HUES48 (cell line): ENCODE measurements around the gene SCARF1.
A peak's percentile ranks its signal among the peaks of the same experiment; 100 is the strongest.
"Not testable (repeated sequence)": the region's sequence is repeated elsewhere in the genome, so short reads cannot be mapped to it uniquely, and the experiment has no call there.

ENCODE experiments used
- H3K27ac ChIP-seq: one replicate; pipeline ENCODE4 v1.7.0; 2013; ENCODE audit warnings: low read depth, low read length, inconsistent platforms
- H3K27me3 ChIP-seq: 2 replicates; pipeline ENCODE4 v1.6.1; 2013; ENCODE audit warnings: mild to moderate bottlenecking, low read length; ENCODE audit not compliant: control insufficient read depth, insufficient read depth
- H3K36me3 ChIP-seq: 2 replicates; pipeline ENCODE4 v1.6.1; 2013; ENCODE audit warnings: low read length; ENCODE audit not compliant: control insufficient read depth, insufficient read depth
- H3K4me1 ChIP-seq: 2 replicates; pipeline ENCODE4 v1.6.1; 2013; ENCODE audit warnings: mild to moderate bottlenecking, low read length; ENCODE audit not compliant: control insufficient read depth, insufficient read depth
- H3K4me3 ChIP-seq: 2 replicates; pipeline ENCODE4 v1.5.1; 2013; ENCODE audit warnings: mild to moderate bottlenecking, low read depth, low read length
- H3K9ac ChIP-seq: 2 replicates; pipeline ENCODE4 v1.6.1; 2013; ENCODE audit warnings: mild to moderate bottlenecking, low read depth, low read length, moderate library complexity
- H3K9me3 ChIP-seq: 2 replicates; pipeline ENCODE4 v1.6.1; 2013; ENCODE audit warnings: low read length; ENCODE audit not compliant: control insufficient read depth, insufficient read depth

The SCARF1 gene

GRCh38 chr17:1661045-1661444 is 15.5 kb upstream of the SCARF1 start:
- no peak overlapping the region for H3K4me3 ChIP-seq
- H3K27ac ChIP-seq = no peak overlapping the region
- no peaks in the 10 kb centered on the region for H3K9me3 ChIP-seq
- no peaks in the 10 kb centered on the region for H3K4me1 ChIP-seq
- no peak overlapping the region for H3K9ac ChIP-seq
- H3K27me3 ChIP-seq = no peaks in the 10 kb centered on the region
- peaks cover 93% of the 10 kb centered on the region for H3K36me3 ChIP-seq

GRCh38 chr17:1658100-1658499 is 12.6 kb upstream of the SCARF1 start:
- Histone ChIP-seq H3K36me3 (peaks cover 91% of the 10 kb centered on the region), H3K4me1 (no peaks in the 10 kb centered on the region), H3K27ac (no peak overlapping the region), H3K27me3 (no peaks in the 10 kb centered on the region), H3K9me3 (no peaks in the 10 kb centered on the region), H3K4me3 (no peak overlapping the region), H3K9ac (no peak overlapping the region)

- H3K27ac ChIP-seq = no peak overlapping the region
- H3K27me3 ChIP-seq = no peaks in the 10 kb centered on the region
- no peak overlapping the region for H3K9ac ChIP-seq
- no peaks in the 10 kb centered on the region for H3K9me3 ChIP-seq
- 0 out of 2 replicates have a peak, but pooled peaks cover 4% of the 10 kb centered on the region for H3K4me1 ChIP-seq
- no peak overlapping the region for H3K4me3 ChIP-seq
- peaks cover 81% of the 10 kb centered on the region for H3K36me3 ChIP-seq
These were observed 8.2 kb upstream of the SCARF1 start for GRCh38 chr17:1653735-1654134.

GRCh38 chr17:1652794-1653193 is 7.3 kb upstream of the SCARF1 start:
- not testable (repeated sequence) for H3K9me3 ChIP-seq, H3K4me1 ChIP-seq, H3K9ac ChIP-seq, H3K27ac ChIP-seq, H3K27me3 ChIP-seq, H3K4me3 ChIP-seq
- H3K36me3 ChIP-seq = peaks cover 71% of the 10 kb centered on the region

GRCh38 chr17:1651559-1651844 is 6.0 kb upstream of the SCARF1 start:
- Histone ChIP-seq H3K9ac (no peak overlapping the region), H3K27me3 (no peaks in the 10 kb centered on the region), H3K36me3 (peaks cover 63% of the 10 kb centered on the region), H3K27ac (no peak overlapping the region), H3K4me1 (peaks cover 10% of the 10 kb centered on the region; the same call in 1 of the 2 replicates), H3K9me3 (no peaks in the 10 kb centered on the region), H3K4me3 (no peak overlapping the region)

GRCh38 chr17:1650731-1651558 is 5.4 kb upstream of the SCARF1 start:
- H3K9me3 ChIP-seq = no peaks in the 10 kb centered on the region
- no peak overlapping the region for H3K9ac ChIP-seq
- H3K36me3 ChIP-seq = peaks cover 57% of the 10 kb centered on the region
- H3K4me1 ChIP-seq = peaks cover 14% of the 10 kb centered on the region
- no peak overlapping the region for H3K27ac ChIP-seq
- H3K27me3 ChIP-seq = no peaks in the 10 kb centered on the region
- H3K4me3 ChIP-seq = no peak overlapping the region

- peak within 1 kb of the TSS; percentile 71 for H3K4me3 ChIP-seq
- H3K9me3 ChIP-seq = no peaks in the 10 kb centered on the region
- H3K36me3 ChIP-seq = peaks cover 50% of the 10 kb centered on the region
- peak within 1 kb of the TSS; percentile 87 for H3K27ac ChIP-seq
- no peaks in the 10 kb centered on the region for H3K27me3 ChIP-seq
- peaks cover 24% of the 10 kb centered on the region for H3K4me1 ChIP-seq
- peak within 1 kb of the TSS; percentile 11; the same call in 1 of the 2 replicates for H3K9ac ChIP-seq
These were observed 4.4 kb upstream of the SCARF1 start, which contains the start of gene RILP for GRCh38 chr17:1649844-1650501. RILP (minus strand) TSS chr17:1649866; CDS start chr17:1649804, 62 bp downstream.

- Histone ChIP-seq H3K9ac (no peak overlapping the region), H3K4me3 (peak overlapping the region; percentile 71), H3K27ac (peak overlapping the region; percentile 87), H3K9me3 (no peaks in the 10 kb centered on the region), H3K36me3 (peaks cover 42% of the 10 kb centered on the region), H3K27me3 (peaks cover 4% of the 10 kb centered on the region), H3K4me1 (peaks cover 32% of the 10 kb centered on the region)
These were observed 3.7 kb upstream of the SCARF1 start for GRCh38 chr17:1648963-1649843.

GRCh38 chr17:1648173-1648962 is 2.8 kb upstream of the SCARF1 start:
- H3K9ac ChIP-seq = peak overlapping the region; percentile 11; the same call in 1 of the 2 replicates
- H3K4me3 ChIP-seq = peak overlapping the region; percentile 71
- peaks cover 34% of the 10 kb centered on the region for H3K36me3 ChIP-seq
- peaks cover 36% of the 10 kb centered on the region for H3K4me1 ChIP-seq
- peak overlapping the region; percentile 28 for H3K27ac ChIP-seq
- no peaks in the 10 kb centered on the region for H3K9me3 ChIP-seq
- peaks cover 11% of the 10 kb centered on the region for H3K27me3 ChIP-seq

- Histone ChIP-seq H3K4me3 (no peak overlapping the region), H3K9me3 (no peaks in the 10 kb centered on the region), H3K36me3 (peaks cover 28% of the 10 kb centered on the region), H3K27ac (no peak overlapping the region), H3K9ac (no peak overlapping the region), H3K4me1 (peaks cover 36% of the 10 kb centered on the region), H3K27me3 (peaks cover 11% of the 10 kb centered on the region)
These were observed 2.3 kb upstream of the SCARF1 start for GRCh38 chr17:1647802-1648171.
